Right atrium auricular region (tissue), 2 donors: ENCODE data around the gene SLC23A1. TPM values are rescaled to one million over a fixed set of nuclear protein-coding genes. Genes with fewer than 3 reads are reported as not detected.

Source experiments
- DNase-seq: peaks from one replicate; pipeline ENCODE4 v3.0.0-alpha.2; 2019; ENCODE audit warnings: low spot score
- H3K27ac ChIP-seq, 2 donors: fragments of 200-600 bp; sonication (generic); 1 replicate in 1 of 2; 2 replicates in 1 of 2; pipeline ENCODE4 v1.5.1; 2016 to 2019
- H3K27me3 ChIP-seq, 2 donors: fragments of 200-600 bp; sonication (generic); one replicate each; pipeline versions ENCODE4 v1.5.1 to v1.6.0; 2017 to 2019
- H3K36me3 ChIP-seq: fragments of 200-600 bp; sonication (generic); one replicate; pipeline ENCODE4 v1.5.1; 2016
- H3K4me1 ChIP-seq, 2 donors: fragments of 200-600 bp; sonication (generic); one replicate each; pipeline versions ENCODE4 v1.5.1 to v1.6.0; 2017 to 2019
- H3K4me3 ChIP-seq, 2 donors: fragments of 200-600 bp; sonication (generic); 1 replicate in 1 of 2; 2 replicates in 1 of 2; pipeline ENCODE4 v1.5.1; 2017 to 2019; ENCODE audit warnings: mild to moderate bottlenecking in 1 of 2, moderate library complexity in 1 of 2
- H3K9me3 ChIP-seq, 2 donors: fragments of 200-600 bp; sonication (generic); one replicate each; pipeline ENCODE4 v1.5.1; 2019
- CTCF ChIP-seq, 2 donors: fragments of 200-600 bp; sonication (generic); IDR thresholded peaks; one replicate each; pipeline ENCODE4 v1.5.1; 2019; ENCODE audit warnings: antibody characterized with exemption in 2 of 2
- total RNA-seq, 2 donors: library from RNA; depleted of rRNA; stranded (reverse); fragments of >200 nt; gene quantifications; one replicate each; pipeline ENCODE4 v1.1.0, GENCODE V29; 2016

The SLC23A1 gene
- total RNA-seq, 2 donors from 2014 or later: not detected

GRCh38 chr5:139394123-139394653, 11.1 kb upstream of the SLC23A1 start:
- TF ChIP-seq CTCF (IDR thresholded peaks at IDR 0.05): peak; percentile 48 to 57
- no peak for DNase-seq
- Histone ChIP-seq H3K9me3 (no peaks in the 10 kb centered on the region), H3K27ac (peak overlapping the region; percentile 93 to 96), H3K4me3 (peak overlapping the region; percentile 52 to 62), H3K36me3 (no peaks in the 10 kb centered on the region), H3K4me1 (peaks cover 0 to 79% of the 10 kb centered on the region in 2 donors), H3K27me3 (no peaks in the 10 kb centered on the region)

GRCh38 chr5:139393497-139394122, 10.5 kb upstream of the SLC23A1 start:
- no peaks in the 10 kb centered on the region for H3K27me3 ChIP-seq
- H3K27ac ChIP-seq: peak overlapping the region; percentile 93 to 96
- H3K4me1 ChIP-seq: peaks cover 0 to 83% of the 10 kb centered on the region in 2 donors

GRCh38 chr5:139392678-139393496, 9.8 kb upstream of the SLC23A1 start:
- Histone ChIP-seq H3K27me3 (no peaks in the 10 kb centered on the region), H3K4me1 (peaks cover 0 to 90% of the 10 kb centered on the region in 2 donors), H3K36me3 (no peaks in the 10 kb centered on the region), H3K4me3 (peak overlapping the region; percentile 52 to 62), H3K27ac (peak overlapping the region; percentile 93 to 96), H3K9me3 (no peaks in the 10 kb centered on the region)
- peak; percentile 16 to 58 for TF ChIP-seq CTCF (IDR thresholded peaks at IDR 0.05)
- DNase-seq: no peak

More at GRCh38 chr5:139393497-139394122, 10.5 kb upstream of the SLC23A1 start:
- no peaks in the 10 kb centered on the region for H3K9me3 ChIP-seq
- no peak for DNase-seq
- H3K4me3 ChIP-seq: peak overlapping the region; percentile 52 to 62
- no peak for TF ChIP-seq CTCF (IDR thresholded peaks at IDR 0.05)
- H3K36me3 ChIP-seq: no peaks in the 10 kb centered on the region

GRCh38 chr5:139392324-139392677, 9.2 kb upstream of the SLC23A1 start:
- Histone ChIP-seq H3K27me3 (no peaks in the 10 kb centered on the region), H3K4me3 (peak overlapping the region; percentile 52 to 62), H3K4me1 (peaks cover 0 to 94% of the 10 kb centered on the region in 2 donors), H3K9me3 (no peaks in the 10 kb centered on the region), H3K27ac (peak overlapping the region; percentile 93 to 96), H3K36me3 (no peaks in the 10 kb centered on the region)
- DNase-seq: no peak
- TF ChIP-seq CTCF (IDR thresholded peaks at IDR 0.05): no peak

- Histone ChIP-seq H3K4me3 (peak overlapping the region; percentile 52 to 62), H3K4me1 (peaks cover 0 to 88% of the 10 kb centered on the region in 2 donors), H3K27ac (peak overlapping the region; percentile 93 to 96), H3K9me3 (no peaks in the 10 kb centered on the region), H3K36me3 (no peaks in the 10 kb centered on the region), H3K27me3 (no peaks in the 10 kb centered on the region)
- no peak for DNase-seq
- TF ChIP-seq CTCF (IDR thresholded peaks at IDR 0.05): no peak
Observed at GRCh38 chr5:139391570-139392323, 8.7 kb upstream of the SLC23A1 start.
